H1 (cell line): ENCODE results near the gene LTBR. TPM values are rescaled to one million over a fixed set of nuclear protein-coding genes. Genes with fewer than 3 reads are reported as not detected.

ENCODE experiments used
- BCL11A ChIP-seq, 2 experiments: IDR thresholded peaks; one replicate each; pipeline ENCODE4 v1.6.1; 2011; ENCODE audit warnings: low read depth in 2 of 2, low read length in 2 of 2, mild to moderate bottlenecking in 2 of 2
- CBX5 ChIP-seq: fragments of 300-800, 300-1000 bp; sonication (generic); IDR thresholded peaks from 2 replicates; pipeline ENCODE4 v1.7.1; 2016; ENCODE audit warnings: antibody characterized with exemption, low read length, low read depth
- CREB1 ChIP-seq: IDR thresholded peaks from 2 replicates; pipeline ENCODE4 v1.6.1; 2012; ENCODE audit warnings: inconsistent platforms
- KDM4A ChIP-seq: IDR thresholded peaks from one replicate; pipeline ENCODE4 v1.7.1; 2012; ENCODE audit warnings: low read depth, mild to moderate bottlenecking, moderate library complexity, low read length, inconsistent platforms; ENCODE audit not compliant: severe bottlenecking
- NRF1 ChIP-seq: IDR thresholded peaks from 2 replicates; pipeline ENCODE4 v1.6.1; 2011; ENCODE audit warnings: mild to moderate bottlenecking, low read depth, low read length, improper control_type of control experiment
- RNF2 ChIP-seq: fragments of 200-900, 300-1000 bp; sonication (generic); IDR thresholded peaks from 2 replicates; pipeline ENCODE4 v1.7.1; 2016; ENCODE audit warnings: borderline replicate concordance, low read depth, mild to moderate bottlenecking, antibody characterized with exemption, low read length; ENCODE audit not compliant: poor library complexity, severe bottlenecking; ENCODE audit errors: missing control alignments
- SAP30 ChIP-seq: fragments of 300-600 bp; sonication (generic); IDR thresholded peaks from 2 replicates; pipeline ENCODE4 v1.7.1; 2012; ENCODE audit warnings: low read length, moderate library complexity, mild to moderate bottlenecking, inconsistent platforms; ENCODE audit not compliant: insufficient read depth, insufficient replicate concordance
- polyA plus RNA-seq, 7 experiments: library from polyadenylated mRNA; depleted of rRNA in 3 of 7; stranded (reverse) in 5 of 7; unstranded in 2 of 7; fragments of >200 nt in 5 of 7; fragments of 200-250 nt in 2 of 7; gene quantifications; 1 replicate in 5 of 7; 2 replicates in 1 of 7; 4 replicates in 1 of 7; pipeline versions ENCODE4 v1.2.1 to v1.2.3, GENCODE V29; 2011 to 2013; ENCODE audit warnings: missing spikeins in 2 of 7, mixed read lengths in 2 of 7
- total RNA-seq: library from RNA; stranded (reverse); fragmentation: NEBNext Ultra II Directional; extraction: Animal tissue kit (Norgen Biotek cat#: 25700); gene quantifications from 2 replicates; pipeline ENCODE4 v1.2.1, GENCODE V29; 2021

LTBR gene
- total and polyA plus RNA-seq, 2 of the 8 experiments (the other 6 are each of a cell fraction or from before 2014, with no cell fraction given) = 5.1 to 6.3 TPM

DNA sequence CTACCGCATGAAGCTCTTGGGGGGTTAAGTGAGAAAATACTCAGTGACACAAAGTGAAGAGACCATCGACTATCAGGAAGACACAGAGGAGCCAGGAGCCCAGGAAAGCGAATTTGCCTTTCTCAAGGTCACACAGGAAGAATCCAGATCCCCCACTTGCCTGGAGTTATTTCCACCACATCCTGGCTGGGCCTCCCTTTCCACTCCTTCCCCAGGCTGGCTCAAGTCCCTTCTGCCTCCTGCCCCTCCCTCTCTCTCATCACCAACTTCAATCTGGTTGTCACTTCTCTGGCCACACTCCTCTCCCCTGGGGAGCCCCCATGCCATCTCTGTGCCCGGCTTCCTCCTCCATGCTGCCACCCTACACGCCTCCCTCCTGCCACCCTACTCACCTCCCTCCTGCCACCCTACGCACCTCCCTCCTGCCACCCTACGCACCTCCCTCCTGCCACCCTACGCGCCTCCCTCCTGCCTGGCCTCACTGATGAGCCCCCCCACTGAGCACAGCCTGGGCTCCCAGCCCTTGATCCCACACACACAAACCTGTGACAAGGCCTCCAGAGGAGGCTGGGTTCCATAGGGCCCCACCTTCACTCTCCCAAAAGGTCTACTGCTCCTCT is 14.9 kb upstream of the LTBR start (continued):
- TF ChIP-seq RNF2 (no peak), BCL11A (IDR thresholded peaks at IDR 0.05; ENCODE audit: low read depth in 2 of 2, low read length in 2 of 2) (no peak), KDM4A (no peak), SAP30 (no peak), CBX5 (no peak), NRF1 (no peak), CREB1 (no peak)
